Right lobe of liver (tissue), 4 donors: ENCODE data around the gene TCF4.

Experiments used
- CTCF ChIP-seq, 4 donors: fragments of 200-600 bp in 3 of 4; fragments of 450-650 bp in 1 of 4; IDR thresholded peaks; one replicate each; pipeline versions ENCODE4 v1.5.1 to v1.8.0; 2016 to 2022; ENCODE audit warnings: antibody characterized with exemption in 4 of 4, mild to moderate bottlenecking in 2 of 4
- POLR2A ChIP-seq: fragments of 450-650 bp; IDR thresholded peaks from one replicate; pipeline ENCODE4 v1.6.1; 2017; ENCODE audit warnings: antibody characterized with exemption, mild to moderate bottlenecking
- donor health status: DM: no; HTN: no; CAD: no.
- donor health status: DM: no; HTN: no; CAD: no.
- donor health status: DM: no; HTN: yes; CAD: no.

GRCh38 chr18:55421308-55421614 lies 166.7 kb downstream of the TCF4 start:
- no peak for TF ChIP-seq POLR2A
- TF ChIP-seq CTCF (IDR thresholded peaks at IDR 0.05) = no peak
